Type B pancreatic cell (in vitro differentiated cells): ENCODE results near the gene RBFOX1. TPM values are rescaled to one million over a fixed set of nuclear protein-coding genes. Genes with fewer than 3 reads are reported as not detected.

Experiments used
- DNase-seq: peaks from one replicate; pipeline ENCODE4 v3.0.0; 2021; ENCODE audit warnings: mixed read lengths; ENCODE audit not compliant: unreplicated experiment; ENCODE audit errors: extremely low spot score
- H3K27ac Mint-ChIP-seq: 2 replicates; pipeline ENCODE4 v1.8.0; 2021; ENCODE audit warnings: mild to moderate bottlenecking, mixed read lengths
- H3K27me3 Mint-ChIP-seq: 2 replicates; pipeline ENCODE4 v1.8.0; 2021; ENCODE audit warnings: mixed read lengths
- H3K36me3 Mint-ChIP-seq: 2 replicates; pipeline ENCODE4 v1.8.0; 2021; ENCODE audit warnings: mixed read lengths
- H3K4me1 Mint-ChIP-seq: one replicate; pipeline ENCODE4 v1.8.0; 2021; ENCODE audit warnings: mixed read lengths; ENCODE audit not compliant: unreplicated experiment
- H3K4me3 Mint-ChIP-seq: 2 replicates; pipeline ENCODE4 v1.8.0; 2021; ENCODE audit warnings: mild to moderate bottlenecking, mixed read lengths
- H3K9me3 Mint-ChIP-seq: 2 replicates; pipeline ENCODE4 v1.8.0; 2021; ENCODE audit warnings: mixed read lengths
- CTCF ChIP-seq: fragments of 200-600 bp; sonication (generic); conservative IDR thresholded peaks from 2 replicates; pipeline ENCODE4 v1.5.0; 2021; ENCODE audit warnings: antibody characterized with exemption, mild to moderate bottlenecking
- total RNA-seq: library from RNA; stranded (reverse); gene quantifications from 2 replicates; pipeline ENCODE4 v1.2.1, GENCODE V29; 2021; ENCODE audit warnings: low replicate concordance

RBFOX1 gene
- total RNA-seq, 1 donor from 2014 or later, result 21.0 TPM

GRCh38 chr16:7303052-7303610 is 29.5 kb upstream of the RBFOX1 start:
- Mint-ChIP-seq H3K9me3 (no peaks in the 10 kb centered on the region), H3K4me3 (peak overlapping the region; percentile 76), H3K27me3 (peaks cover 94% of the 10 kb centered on the region), H3K27ac (no peak overlapping the region), H3K36me3 (no peaks in the 10 kb centered on the region), H3K4me1 (no peaks in the 10 kb centered on the region)
- TF ChIP-seq CTCF, result peak; percentile 58
- no peak for DNase-seq

GRCh38 chr16:7303660-7304200 is 28.9 kb upstream of the RBFOX1 start:
- no peak for DNase-seq
- Mint-ChIP-seq H3K27me3 (peaks cover 97% of the 10 kb centered on the region), H3K4me1 (no peaks in the 10 kb centered on the region), H3K9me3 (no peaks in the 10 kb centered on the region), H3K4me3 (peak overlapping the region; percentile 52), H3K27ac (no peak overlapping the region), H3K36me3 (no peaks in the 10 kb centered on the region)
- TF ChIP-seq CTCF, result no peak

DNA sequence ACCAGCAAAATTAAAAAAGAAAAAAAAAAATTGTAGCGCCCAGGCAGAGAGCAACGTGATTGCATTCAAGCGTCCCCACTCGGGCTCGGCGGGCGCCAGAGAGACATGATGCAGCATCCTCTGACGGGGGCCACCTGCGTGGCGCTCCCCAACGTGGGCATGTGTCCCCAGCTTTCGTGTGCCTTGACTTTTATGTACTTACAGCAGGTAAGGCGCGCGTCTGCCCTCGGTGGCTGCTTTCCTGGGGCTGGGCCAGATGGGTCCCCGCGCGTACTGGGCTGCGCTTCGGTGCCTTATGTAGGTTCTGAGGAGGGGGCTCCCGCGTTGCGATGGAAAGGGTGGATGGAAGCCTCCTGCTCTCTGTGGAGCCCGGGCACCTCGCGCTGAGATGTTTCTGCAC is 28.4 kb upstream of the RBFOX1 start:
- peaks cover 100% of the 10 kb centered on the region for H3K27me3 Mint-ChIP-seq
- peak overlapping the region; percentile 37 for H3K4me3 Mint-ChIP-seq
- TF ChIP-seq CTCF, result no peak
- H3K36me3 Mint-ChIP-seq, result no peaks in the 10 kb centered on the region
- DNase-seq, result no peak
- H3K27ac Mint-ChIP-seq, result no peak overlapping the region
- no peaks in the 10 kb centered on the region for H3K9me3 Mint-ChIP-seq
- H3K4me1 Mint-ChIP-seq, result no peaks in the 10 kb centered on the region

DNA sequence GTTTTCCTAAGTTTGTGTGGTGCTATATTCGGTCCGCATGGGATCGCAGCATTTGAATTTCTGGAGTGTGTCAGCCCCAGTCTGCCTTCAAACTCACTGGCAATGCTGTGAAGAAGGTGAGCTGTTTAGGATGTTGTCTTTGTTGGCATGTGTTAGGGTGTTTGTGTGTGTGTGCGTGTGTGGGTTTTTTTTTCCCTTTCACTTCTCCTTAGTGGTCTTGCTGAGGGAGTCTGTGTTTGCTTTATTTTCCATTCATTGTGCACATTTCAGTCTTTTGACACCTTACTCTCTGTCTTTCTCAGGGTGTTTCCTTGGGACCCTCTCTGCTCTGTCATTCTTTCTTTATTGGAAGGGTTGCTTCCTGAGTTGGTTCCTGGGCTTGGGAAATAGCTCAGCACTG is 27.7 kb upstream of the RBFOX1 start:
- DNase-seq, result no peak
- Mint-ChIP-seq H3K4me3 (peak overlapping the region; percentile 18), H3K27ac (no peak overlapping the region), H3K27me3 (peaks cover 94% of the 10 kb centered on the region), H3K4me1 (no peaks in the 10 kb centered on the region), H3K36me3 (no peaks in the 10 kb centered on the region), H3K9me3 (no peaks in the 10 kb centered on the region)
- TF ChIP-seq CTCF, result no peak

- no peaks in the 10 kb centered on the region for H3K36me3 Mint-ChIP-seq
- no peak for DNase-seq
- H3K4me3 Mint-ChIP-seq, result no peak overlapping the region
- no peaks in the 10 kb centered on the region for H3K9me3 Mint-ChIP-seq
- peak; percentile 80 for TF ChIP-seq CTCF
- no peak overlapping the region for H3K27ac Mint-ChIP-seq
- H3K4me1 Mint-ChIP-seq, result peaks cover 10% of the 10 kb centered on the region
- peaks cover 31% of the 10 kb centered on the region for H3K27me3 Mint-ChIP-seq
These were observed 19.5 kb upstream of the RBFOX1 start for GRCh38 chr16:7313170-7313569.
